Measurements from ENCODE around the gene YAE1. TPM values are rescaled to one million over a fixed set of nuclear protein-coding genes. Genes with fewer than 3 reads are reported as not detected.

The YAE1 gene
- polyA plus RNA-seq, 1 of the 3 experiments (the other 2 are of a cell fraction) = 30.7 TPM

DNA sequence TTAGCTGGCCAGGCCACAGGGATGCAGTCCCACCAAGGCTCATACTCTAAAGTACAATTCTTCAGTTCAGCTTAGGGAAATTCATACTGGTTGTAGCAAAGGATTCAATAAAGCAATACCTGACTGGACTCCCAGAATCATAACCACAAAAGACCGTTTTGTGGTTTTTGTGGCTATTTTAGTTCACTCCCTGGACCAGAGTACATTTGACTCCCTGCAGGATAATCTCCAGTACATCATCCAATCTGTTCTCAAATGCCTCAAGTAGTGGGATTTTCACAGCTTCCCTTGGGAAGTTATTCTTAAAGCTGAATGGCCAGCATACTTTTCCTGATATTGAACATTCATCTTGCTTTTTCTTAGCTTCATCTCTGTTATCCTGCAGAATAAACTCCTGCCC is 29.3 kb upstream of the YAE1 start:
- Histone ChIP-seq H4K20me1 (ENCODE audit: insufficient read depth) (no peaks in the 10 kb centered on the region), H3K36me3 (replicated peaks in 1 of 2; ENCODE audit: control insufficient read depth in 1 of 2, insufficient read depth in 2 of 2, low read length in 1 of 2) (no peaks in the 10 kb centered on the region), H3K4me1 (ENCODE audit: control insufficient read depth in 1 of 2, insufficient read depth in 2 of 2, low read depth in 1 of 2, low read length in 1 of 2) (no peaks in the 10 kb centered on the region), H3K27ac (ENCODE audit: low read depth in 2 of 2, low read length in 1 of 2) (no peak overlapping the region), H2AFZ (ENCODE audit: low read depth) (no peak overlapping the region), H3K4me3 (ENCODE audit: low read depth in 2 of 2, low read length in 1 of 2) (no peak overlapping the region), H3K9ac (no peak overlapping the region), H3K79me2 (ENCODE audit: insufficient read depth) (no peaks in the 10 kb centered on the region), H3K9me2 (no peaks in the 10 kb centered on the region), H3K4me2 (no peak overlapping the region), H3K27me3 (ENCODE audit: insufficient read depth) (peaks cover 9% of the 10 kb centered on the region; the same call in 1 of the 2 replicates), H3K9me3 (no peaks in the 10 kb centered on the region), H3F3A (replicated peaks; ENCODE audit: insufficient read depth) (no peaks in the 10 kb centered on the region)
- POLR2A ChIA-PET = no interaction called here
- no peak for DNase-seq
- CTCF ChIA-PET = no interaction called here
- 0% methylated on average over 1 of the region's 1 CpG for WGBS (ENCODE audit: low lambda C conversion rate)
- TF ChIP-seq, protein P1, sequence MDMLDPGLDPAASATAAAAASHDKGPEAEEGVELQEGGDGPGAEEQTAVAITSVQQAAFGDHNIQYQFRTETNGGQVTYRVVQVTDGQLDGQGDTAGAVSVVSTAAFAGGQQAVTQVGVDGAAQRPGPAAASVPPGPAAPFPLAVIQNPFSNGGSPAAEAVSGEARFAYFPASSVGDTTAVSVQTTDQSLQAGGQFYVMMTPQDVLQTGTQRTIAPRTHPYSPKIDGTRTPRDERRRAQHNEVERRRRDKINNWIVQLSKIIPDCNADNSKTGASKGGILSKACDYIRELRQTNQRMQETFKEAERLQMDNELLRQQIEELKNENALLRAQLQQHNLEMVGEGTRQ (IDR thresholded peaks at IDR 0.05; ENCODE audit: borderline replicate concordance, low read depth, low read length) = no peak
- TF ChIP-seq, protein P2, sequence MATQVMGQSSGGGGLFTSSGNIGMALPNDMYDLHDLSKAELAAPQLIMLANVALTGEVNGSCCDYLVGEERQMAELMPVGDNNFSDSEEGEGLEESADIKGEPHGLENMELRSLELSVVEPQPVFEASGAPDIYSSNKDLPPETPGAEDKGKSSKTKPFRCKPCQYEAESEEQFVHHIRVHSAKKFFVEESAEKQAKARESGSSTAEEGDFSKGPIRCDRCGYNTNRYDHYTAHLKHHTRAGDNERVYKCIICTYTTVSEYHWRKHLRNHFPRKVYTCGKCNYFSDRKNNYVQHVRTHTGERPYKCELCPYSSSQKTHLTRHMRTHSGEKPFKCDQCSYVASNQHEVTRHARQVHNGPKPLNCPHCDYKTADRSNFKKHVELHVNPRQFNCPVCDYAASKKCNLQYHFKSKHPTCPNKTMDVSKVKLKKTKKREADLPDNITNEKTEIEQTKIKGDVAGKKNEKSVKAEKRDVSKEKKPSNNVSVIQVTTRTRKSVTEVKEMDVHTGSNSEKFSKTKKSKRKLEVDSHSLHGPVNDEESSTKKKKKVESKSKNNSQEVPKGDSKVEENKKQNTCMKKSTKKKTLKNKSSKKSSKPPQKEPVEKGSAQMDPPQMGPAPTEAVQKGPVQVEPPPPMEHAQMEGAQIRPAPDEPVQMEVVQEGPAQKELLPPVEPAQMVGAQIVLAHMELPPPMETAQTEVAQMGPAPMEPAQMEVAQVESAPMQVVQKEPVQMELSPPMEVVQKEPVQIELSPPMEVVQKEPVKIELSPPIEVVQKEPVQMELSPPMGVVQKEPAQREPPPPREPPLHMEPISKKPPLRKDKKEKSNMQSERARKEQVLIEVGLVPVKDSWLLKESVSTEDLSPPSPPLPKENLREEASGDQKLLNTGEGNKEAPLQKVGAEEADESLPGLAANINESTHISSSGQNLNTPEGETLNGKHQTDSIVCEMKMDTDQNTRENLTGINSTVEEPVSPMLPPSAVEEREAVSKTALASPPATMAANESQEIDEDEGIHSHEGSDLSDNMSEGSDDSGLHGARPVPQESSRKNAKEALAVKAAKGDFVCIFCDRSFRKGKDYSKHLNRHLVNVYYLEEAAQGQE (IDR thresholded peaks at IDR 0.05; ENCODE audit: low read depth, low read length) = no peak
- no peak for TF ChIP-seq FOXM1 (IDR thresholded peaks at IDR 0.05; ENCODE audit: low read depth)
- TF ChIP-seq, protein P3, sequence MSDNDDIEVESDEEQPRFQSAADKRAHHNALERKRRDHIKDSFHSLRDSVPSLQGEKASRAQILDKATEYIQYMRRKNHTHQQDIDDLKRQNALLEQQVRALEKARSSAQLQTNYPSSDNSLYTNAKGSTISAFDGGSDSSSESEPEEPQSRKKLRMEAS (IDR thresholded peaks at IDR 0.05; ENCODE audit: low read depth) = no peak
- TF ChIP-seq, protein P4, sequence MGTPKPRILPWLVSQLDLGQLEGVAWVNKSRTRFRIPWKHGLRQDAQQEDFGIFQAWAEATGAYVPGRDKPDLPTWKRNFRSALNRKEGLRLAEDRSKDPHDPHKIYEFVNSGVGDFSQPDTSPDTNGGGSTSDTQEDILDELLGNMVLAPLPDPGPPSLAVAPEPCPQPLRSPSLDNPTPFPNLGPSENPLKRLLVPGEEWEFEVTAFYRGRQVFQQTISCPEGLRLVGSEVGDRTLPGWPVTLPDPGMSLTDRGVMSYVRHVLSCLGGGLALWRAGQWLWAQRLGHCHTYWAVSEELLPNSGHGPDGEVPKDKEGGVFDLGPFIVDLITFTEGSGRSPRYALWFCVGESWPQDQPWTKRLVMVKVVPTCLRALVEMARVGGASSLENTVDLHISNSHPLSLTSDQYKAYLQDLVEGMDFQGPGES (IDR thresholded peaks at IDR 0.05; ENCODE audit: low read depth, low read length) = no peak
- TF ChIP-seq, protein P5, sequence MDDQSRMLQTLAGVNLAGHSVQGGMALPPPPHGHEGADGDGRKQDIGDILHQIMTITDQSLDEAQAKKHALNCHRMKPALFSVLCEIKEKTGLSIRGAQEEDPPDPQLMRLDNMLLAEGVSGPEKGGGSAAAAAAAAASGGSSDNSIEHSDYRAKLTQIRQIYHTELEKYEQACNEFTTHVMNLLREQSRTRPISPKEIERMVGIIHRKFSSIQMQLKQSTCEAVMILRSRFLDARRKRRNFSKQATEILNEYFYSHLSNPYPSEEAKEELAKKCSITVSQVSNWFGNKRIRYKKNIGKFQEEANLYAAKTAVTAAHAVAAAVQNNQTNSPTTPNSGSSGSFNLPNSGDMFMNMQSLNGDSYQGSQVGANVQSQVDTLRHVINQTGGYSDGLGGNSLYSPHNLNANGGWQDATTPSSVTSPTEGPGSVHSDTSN (IDR thresholded peaks at IDR 0.05) = no peak
- no peak for TF ChIP-seq SIN3A (IDR thresholded peaks at IDR 0.05; ENCODE audit: borderline replicate concordance, low read depth, low read length)
- no peak for TF ChIP-seq SMC3 (IDR thresholded peaks at IDR 0.05; ENCODE audit: low read depth, low read length)
- no peak for TF ChIP-seq TAF1 (IDR thresholded peaks at IDR 0.05; ENCODE audit: borderline replicate concordance, low read depth, low read length)
- no peak for TF ChIP-seq ELF1 (IDR thresholded peaks at IDR 0.05)
- TF ChIP-seq, protein P6, sequence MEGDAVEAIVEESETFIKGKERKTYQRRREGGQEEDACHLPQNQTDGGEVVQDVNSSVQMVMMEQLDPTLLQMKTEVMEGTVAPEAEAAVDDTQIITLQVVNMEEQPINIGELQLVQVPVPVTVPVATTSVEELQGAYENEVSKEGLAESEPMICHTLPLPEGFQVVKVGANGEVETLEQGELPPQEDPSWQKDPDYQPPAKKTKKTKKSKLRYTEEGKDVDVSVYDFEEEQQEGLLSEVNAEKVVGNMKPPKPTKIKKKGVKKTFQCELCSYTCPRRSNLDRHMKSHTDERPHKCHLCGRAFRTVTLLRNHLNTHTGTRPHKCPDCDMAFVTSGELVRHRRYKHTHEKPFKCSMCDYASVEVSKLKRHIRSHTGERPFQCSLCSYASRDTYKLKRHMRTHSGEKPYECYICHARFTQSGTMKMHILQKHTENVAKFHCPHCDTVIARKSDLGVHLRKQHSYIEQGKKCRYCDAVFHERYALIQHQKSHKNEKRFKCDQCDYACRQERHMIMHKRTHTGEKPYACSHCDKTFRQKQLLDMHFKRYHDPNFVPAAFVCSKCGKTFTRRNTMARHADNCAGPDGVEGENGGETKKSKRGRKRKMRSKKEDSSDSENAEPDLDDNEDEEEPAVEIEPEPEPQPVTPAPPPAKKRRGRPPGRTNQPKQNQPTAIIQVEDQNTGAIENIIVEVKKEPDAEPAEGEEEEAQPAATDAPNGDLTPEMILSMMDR (IDR thresholded peaks at IDR 0.05) = no peak
- TF ChIP-seq NRF1 (IDR thresholded peaks at IDR 0.05; ENCODE audit: low read depth, low read length) = no peak
- TF ChIP-seq, protein P7, sequence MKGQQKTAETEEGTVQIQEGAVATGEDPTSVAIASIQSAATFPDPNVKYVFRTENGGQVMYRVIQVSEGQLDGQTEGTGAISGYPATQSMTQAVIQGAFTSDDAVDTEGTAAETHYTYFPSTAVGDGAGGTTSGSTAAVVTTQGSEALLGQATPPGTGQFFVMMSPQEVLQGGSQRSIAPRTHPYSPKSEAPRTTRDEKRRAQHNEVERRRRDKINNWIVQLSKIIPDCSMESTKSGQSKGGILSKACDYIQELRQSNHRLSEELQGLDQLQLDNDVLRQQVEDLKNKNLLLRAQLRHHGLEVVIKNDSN (IDR thresholded peaks at IDR 0.05; ENCODE audit: borderline replicate concordance, low read depth) = no peak
- TF ChIP-seq EZH2phosphoT487 (IDR thresholded peaks at IDR 0.05; ENCODE audit: borderline replicate concordance, low read depth) = no peak

All from SK-N-SH (cell line).